ENCODE results near the gene PLEKHG2.

DNA sequence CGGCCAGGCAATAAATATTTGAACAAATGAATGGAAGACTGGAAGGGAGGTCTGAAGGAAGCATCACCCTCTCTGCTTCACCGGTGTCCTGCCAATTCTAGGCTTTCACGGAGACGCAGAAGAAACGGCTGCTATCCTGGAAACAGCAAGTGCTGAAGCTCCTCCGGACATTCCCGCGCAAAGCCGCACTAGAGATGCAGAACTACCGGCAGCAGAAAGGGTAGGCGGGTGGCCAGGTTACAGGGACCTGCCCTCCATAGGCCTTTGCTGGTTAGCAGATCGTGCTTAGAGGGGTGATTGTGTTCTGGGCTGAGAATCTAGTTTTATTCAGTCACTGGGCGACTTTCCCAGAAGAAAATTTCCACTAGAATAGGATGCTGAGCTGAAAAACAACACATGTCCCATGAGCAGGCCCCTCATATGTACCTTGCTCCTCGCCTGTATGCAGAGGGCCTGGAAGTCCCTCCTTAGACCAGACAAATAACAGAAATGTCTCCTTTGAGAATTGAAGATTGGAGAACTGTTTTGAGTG lies 32.5 kb upstream of the PLEKHG2 start:
- no peak for TF ChIP-seq RAD21 (IDR thresholded peaks at IDR 0.05; ENCODE audit: low read depth)
- no peak for TF ChIP-seq EP300 (IDR thresholded peaks at IDR 0.05; ENCODE audit: borderline replicate concordance)
- TF ChIP-seq NFIC (IDR thresholded peaks at IDR 0.05), result no peak
- no peak for TF ChIP-seq TEAD4 (IDR thresholded peaks at IDR 0.05)
- TF ChIP-seq CEBPB (IDR thresholded peaks at IDR 0.05), result no peak
- TF ChIP-seq, protein P1, sequence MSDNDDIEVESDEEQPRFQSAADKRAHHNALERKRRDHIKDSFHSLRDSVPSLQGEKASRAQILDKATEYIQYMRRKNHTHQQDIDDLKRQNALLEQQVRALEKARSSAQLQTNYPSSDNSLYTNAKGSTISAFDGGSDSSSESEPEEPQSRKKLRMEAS (IDR thresholded peaks at IDR 0.05), result no peak
- no peak for TF ChIP-seq EGR1 (IDR thresholded peaks at IDR 0.05)
- TF ChIP-seq CREB1 (IDR thresholded peaks at IDR 0.05; ENCODE audit: low read depth), result no peak
- TF ChIP-seq, protein P2, sequence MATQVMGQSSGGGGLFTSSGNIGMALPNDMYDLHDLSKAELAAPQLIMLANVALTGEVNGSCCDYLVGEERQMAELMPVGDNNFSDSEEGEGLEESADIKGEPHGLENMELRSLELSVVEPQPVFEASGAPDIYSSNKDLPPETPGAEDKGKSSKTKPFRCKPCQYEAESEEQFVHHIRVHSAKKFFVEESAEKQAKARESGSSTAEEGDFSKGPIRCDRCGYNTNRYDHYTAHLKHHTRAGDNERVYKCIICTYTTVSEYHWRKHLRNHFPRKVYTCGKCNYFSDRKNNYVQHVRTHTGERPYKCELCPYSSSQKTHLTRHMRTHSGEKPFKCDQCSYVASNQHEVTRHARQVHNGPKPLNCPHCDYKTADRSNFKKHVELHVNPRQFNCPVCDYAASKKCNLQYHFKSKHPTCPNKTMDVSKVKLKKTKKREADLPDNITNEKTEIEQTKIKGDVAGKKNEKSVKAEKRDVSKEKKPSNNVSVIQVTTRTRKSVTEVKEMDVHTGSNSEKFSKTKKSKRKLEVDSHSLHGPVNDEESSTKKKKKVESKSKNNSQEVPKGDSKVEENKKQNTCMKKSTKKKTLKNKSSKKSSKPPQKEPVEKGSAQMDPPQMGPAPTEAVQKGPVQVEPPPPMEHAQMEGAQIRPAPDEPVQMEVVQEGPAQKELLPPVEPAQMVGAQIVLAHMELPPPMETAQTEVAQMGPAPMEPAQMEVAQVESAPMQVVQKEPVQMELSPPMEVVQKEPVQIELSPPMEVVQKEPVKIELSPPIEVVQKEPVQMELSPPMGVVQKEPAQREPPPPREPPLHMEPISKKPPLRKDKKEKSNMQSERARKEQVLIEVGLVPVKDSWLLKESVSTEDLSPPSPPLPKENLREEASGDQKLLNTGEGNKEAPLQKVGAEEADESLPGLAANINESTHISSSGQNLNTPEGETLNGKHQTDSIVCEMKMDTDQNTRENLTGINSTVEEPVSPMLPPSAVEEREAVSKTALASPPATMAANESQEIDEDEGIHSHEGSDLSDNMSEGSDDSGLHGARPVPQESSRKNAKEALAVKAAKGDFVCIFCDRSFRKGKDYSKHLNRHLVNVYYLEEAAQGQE (IDR thresholded peaks at IDR 0.05; ENCODE audit: low read depth), result no peak
